Ovary (tissue), 3 donors: Measurements from ENCODE around the gene ARHGEF26.

Experiments
- EP300 ChIP-seq: sonication (generic); formaldehyde crosslinking; IDR thresholded peaks from one replicate; pipeline ENCODE4 v1.6.1; 2017; ENCODE audit warnings: antibody characterized with exemption
- POLR2A ChIP-seq: fragments of 450-650 bp; IDR thresholded peaks from one replicate; pipeline ENCODE4 v1.6.1; 2017; ENCODE audit warnings: antibody characterized with exemption, mild to moderate bottlenecking, moderate library complexity
- TF ChIP-seq, protein P1 (sequence below), 3 donors: fragments of 450-650 bp in 2 of 3; fragments of 200-600 bp in 1 of 3; IDR thresholded peaks; one replicate each; pipeline versions ENCODE4 v1.5.1 to v1.8.0; 2016 to 2022; ENCODE audit warnings: antibody characterized with exemption in 3 of 3, mild to moderate bottlenecking in 1 of 3
- donor health status: DM: no; HTN: no; CAD: no.

DNA sequence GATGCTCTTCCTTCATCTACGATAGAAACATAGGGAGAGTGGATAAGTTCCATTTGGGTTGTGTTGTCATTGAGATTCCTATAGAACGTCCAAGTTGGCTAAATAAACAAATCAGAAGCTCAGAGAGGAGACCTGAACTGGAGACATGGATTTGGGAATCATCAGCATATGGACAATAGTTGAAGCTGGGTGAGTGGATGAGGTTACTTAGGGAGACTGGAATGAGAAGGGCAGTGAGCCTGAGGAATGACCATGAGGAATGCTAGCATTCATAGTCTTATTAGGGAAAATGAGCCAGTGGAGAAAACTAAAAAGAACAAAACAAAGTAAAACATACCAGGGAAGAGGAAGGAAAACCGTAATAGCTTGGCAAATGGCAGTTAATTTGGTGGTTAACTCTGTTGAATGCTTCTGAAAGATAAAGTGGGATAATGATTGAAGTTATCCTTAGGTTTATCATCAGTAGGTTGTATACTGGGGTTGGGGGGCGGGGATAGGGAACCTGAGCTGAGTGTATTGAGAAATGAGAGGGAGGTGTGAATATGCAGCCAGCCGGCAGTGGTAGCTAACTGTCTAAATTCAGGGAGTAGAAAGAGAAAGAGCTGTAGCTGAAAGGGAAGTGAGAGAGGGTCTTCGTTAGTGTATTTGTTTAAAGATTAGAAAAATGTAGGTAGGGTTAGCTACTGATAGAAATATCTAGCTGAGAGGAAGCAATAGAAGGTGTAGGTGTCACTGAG is 74.6 kb downstream of the ARHGEF26 start:
- TF ChIP-seq, protein P1, sequence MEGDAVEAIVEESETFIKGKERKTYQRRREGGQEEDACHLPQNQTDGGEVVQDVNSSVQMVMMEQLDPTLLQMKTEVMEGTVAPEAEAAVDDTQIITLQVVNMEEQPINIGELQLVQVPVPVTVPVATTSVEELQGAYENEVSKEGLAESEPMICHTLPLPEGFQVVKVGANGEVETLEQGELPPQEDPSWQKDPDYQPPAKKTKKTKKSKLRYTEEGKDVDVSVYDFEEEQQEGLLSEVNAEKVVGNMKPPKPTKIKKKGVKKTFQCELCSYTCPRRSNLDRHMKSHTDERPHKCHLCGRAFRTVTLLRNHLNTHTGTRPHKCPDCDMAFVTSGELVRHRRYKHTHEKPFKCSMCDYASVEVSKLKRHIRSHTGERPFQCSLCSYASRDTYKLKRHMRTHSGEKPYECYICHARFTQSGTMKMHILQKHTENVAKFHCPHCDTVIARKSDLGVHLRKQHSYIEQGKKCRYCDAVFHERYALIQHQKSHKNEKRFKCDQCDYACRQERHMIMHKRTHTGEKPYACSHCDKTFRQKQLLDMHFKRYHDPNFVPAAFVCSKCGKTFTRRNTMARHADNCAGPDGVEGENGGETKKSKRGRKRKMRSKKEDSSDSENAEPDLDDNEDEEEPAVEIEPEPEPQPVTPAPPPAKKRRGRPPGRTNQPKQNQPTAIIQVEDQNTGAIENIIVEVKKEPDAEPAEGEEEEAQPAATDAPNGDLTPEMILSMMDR (IDR thresholded peaks at IDR 0.05): no peak
- TF ChIP-seq EP300: no peak
- TF ChIP-seq POLR2A: no peak
